Inferior parietal cortex (tissue), 1 donor: ENCODE data around the gene AGMO.
"Not testable (repeated sequence)": the region's sequence is repeated elsewhere in the genome, so short reads cannot be mapped to it uniquely, and the experiment has no call there.

ENCODE experiments used
- DNase-seq: peaks from one replicate; pipeline ENCODE4 v3.0.0-alpha.2; 2016; ENCODE audit errors: extremely low spot score

AGMO gene

GRCh38 chr7:15323550-15323949 is 238.3 kb downstream of the AGMO start:
- DNase-seq, result no peak

- no peak for DNase-seq
Observed at GRCh38 chr7:15317215-15317614, 244.6 kb downstream of the AGMO start.

GRCh38 chr7:15315678-15316077 is 246.1 kb downstream of the AGMO start:
- DNase-seq, result no peak

GRCh38 chr7:15314922-15315321 is 246.9 kb downstream of the AGMO start:
- DNase-seq, result no peak

GRCh38 chr7:15313361-15313760 is 248.5 kb downstream of the AGMO start:
- no peak for DNase-seq

- no peak for DNase-seq
Observed at GRCh38 chr7:15309872-15310271, 251.9 kb downstream of the AGMO start.

GRCh38 chr7:15308821-15309220 is 253.0 kb downstream of the AGMO start:
- no peak for DNase-seq

GRCh38 chr7:15306296-15306695 is 255.5 kb downstream of the AGMO start:
- DNase-seq, result no peak

GRCh38 chr7:15305002-15305600 is 256.7 kb downstream of the AGMO start:
- DNase-seq, result peak; percentile 62

- DNase-seq, result no peak
Observed at GRCh38 chr7:15303357-15303756, 258.5 kb downstream of the AGMO start.

GRCh38 chr7:15300986-15301385 is 260.8 kb downstream of the AGMO start:
- DNase-seq, result not testable (repeated sequence)

- DNase-seq, result no peak
Observed at GRCh38 chr7:15292138-15292537, 269.7 kb downstream of the AGMO start.

- DNase-seq, result no peak
Observed at GRCh38 chr7:15291699-15292098, 270.1 kb downstream of the AGMO start.

GRCh38 chr7:15288741-15289140 is 273.1 kb downstream of the AGMO start:
- DNase-seq, result no peak

- DNase-seq, result no peak
Observed at GRCh38 chr7:15284396-15284795, 277.4 kb downstream of the AGMO start.

GRCh38 chr7:15280078-15280733 is 281.6 kb downstream of the AGMO start:
- DNase-seq, result no peak

- no peak for DNase-seq
Observed at GRCh38 chr7:15279640-15280039, 282.2 kb downstream of the AGMO start.

GRCh38 chr7:15257689-15258088 is 304.1 kb downstream of the AGMO start:
- DNase-seq, result no peak

GRCh38 chr7:15252181-15252580 is 309.6 kb downstream of the AGMO start:
- DNase-seq, result no peak

- DNase-seq, result no peak
Observed at GRCh38 chr7:15248514-15248913, 313.3 kb downstream of the AGMO start.

- no peak for DNase-seq
Observed at GRCh38 chr7:15245831-15246230, 316.0 kb downstream of the AGMO start.

- DNase-seq, result no peak
Observed at GRCh38 chr7:15239801-15240200, 322.0 kb downstream of the AGMO start.

- DNase-seq, result no peak
Observed at GRCh38 chr7:15236952-15237351, 324.9 kb downstream of the AGMO start.

GRCh38 chr7:15234431-15234830 is 327.4 kb downstream of the AGMO start:
- no peak for DNase-seq
